ENCODE results near the gene DISC1.
"Not testable (repeated sequence)": the region's sequence is repeated elsewhere in the genome, so short reads cannot be mapped to it uniquely, and the experiment has no call there.

Gene DISC1

GRCh38 chr1:231705806-231706760 is 79.5 kb downstream of the DISC1 start:
- no peak for DNase-seq

DNA sequence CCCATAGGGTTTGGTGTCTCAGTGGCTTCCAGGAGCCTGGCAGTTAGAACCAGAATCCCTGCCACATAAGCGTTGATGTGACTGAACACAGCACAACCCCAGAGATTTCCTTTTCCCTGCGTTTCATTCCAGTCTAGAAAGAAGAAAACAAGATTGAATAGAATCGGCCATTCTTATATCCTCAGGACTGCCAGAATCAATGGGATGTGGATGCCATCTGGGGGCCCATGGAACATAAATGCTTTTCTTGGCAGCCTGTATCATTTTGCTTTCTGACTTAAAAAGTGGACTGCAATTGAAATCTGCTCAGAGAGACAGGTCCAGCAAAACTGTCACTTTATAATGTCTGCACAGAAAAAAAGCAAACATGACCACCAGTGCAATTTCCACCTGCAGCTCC is 80.3 kb downstream of the DISC1 start:
- DNase-seq: no peak

DNA sequence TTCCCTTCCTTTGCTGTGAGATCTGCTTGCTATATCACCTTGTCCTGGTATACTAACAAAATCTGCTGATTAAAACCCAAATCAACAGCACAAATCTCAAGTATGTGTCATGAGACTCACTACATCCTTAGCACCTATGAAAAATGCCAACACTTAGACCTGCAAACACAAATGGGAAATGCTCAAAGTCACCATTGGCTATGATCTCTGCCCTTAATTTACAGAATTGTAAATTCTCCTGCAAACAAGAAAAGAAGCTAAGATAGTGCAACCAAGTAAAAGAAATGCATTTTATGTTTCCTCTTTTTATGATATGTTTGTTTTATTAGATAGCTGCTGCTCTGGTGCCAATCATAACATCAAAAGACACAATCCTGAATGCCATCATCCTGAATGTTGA is 80.8 kb downstream of the DISC1 start:
- no peak for DNase-seq

- DNase-seq: no peak
These were observed 81.8 kb downstream of the DISC1 start for GRCh38 chr1:231708394-231708793.

DNA sequence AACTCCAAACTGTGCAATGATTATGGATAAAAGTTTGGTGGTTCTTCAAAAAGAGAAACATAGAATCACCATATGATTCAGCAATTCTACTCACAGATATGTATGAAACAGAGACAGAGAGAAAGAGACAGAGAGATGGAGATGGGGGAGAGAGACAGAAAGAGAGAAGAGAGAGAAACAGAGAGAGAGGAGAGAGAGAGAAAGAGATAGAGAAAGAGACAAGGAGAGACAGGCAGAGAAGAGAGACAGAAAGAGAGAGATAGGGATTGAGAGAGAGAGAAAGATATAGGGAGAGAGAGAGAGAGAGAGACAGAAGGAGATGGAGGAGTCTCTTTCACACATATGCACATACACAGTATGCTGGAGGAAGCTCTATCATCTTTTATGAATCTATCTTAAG is 87.8 kb downstream of the DISC1 start:
- DNase-seq: no peak

DNA sequence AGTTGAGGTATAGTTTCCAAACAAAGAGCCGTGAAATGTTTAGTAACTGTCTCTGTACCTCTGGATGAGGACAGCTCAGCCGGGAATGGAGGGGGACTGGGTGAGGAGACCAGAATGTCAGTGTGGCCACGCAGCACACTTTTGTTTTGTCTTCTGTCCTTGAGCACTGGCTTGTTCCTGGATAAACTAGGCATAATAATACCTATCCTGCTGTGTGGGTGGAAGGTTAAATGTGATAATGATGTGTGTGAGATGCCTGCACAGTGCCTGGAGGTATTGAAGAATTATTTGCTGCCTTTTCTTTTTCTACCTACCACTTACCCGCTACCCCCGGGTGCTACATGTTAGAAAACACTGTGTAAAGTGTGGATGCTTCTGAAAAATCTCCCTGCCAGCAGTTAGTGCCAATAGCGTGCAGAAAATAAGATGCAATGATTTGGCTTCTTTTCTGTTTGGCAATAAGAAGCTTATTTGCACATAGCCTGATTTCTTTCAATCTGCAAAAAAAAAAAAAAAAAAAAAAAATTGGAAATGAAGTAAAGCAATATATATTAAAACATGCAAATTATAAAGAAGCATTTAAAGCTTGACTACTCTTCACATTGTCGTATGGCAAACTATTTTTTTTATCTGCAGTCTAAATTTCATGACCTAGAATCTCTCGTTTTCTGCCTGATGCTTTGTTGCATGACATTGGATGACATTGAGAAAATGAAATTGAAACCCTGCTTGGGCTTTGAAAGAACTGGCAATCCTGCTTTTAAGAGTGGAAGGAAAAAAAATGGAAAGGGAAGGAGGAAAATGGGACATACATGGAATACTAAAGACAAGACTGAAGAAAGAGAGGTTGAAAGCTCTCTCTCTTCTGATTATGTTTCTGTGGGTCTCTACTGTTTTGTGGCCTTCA is 89.5 kb downstream of the DISC1 start:
- DNase-seq: no peak

GRCh38 chr1:231716879-231717278 is 90.3 kb downstream of the DISC1 start:
- DNase-seq: no peak

DNA sequence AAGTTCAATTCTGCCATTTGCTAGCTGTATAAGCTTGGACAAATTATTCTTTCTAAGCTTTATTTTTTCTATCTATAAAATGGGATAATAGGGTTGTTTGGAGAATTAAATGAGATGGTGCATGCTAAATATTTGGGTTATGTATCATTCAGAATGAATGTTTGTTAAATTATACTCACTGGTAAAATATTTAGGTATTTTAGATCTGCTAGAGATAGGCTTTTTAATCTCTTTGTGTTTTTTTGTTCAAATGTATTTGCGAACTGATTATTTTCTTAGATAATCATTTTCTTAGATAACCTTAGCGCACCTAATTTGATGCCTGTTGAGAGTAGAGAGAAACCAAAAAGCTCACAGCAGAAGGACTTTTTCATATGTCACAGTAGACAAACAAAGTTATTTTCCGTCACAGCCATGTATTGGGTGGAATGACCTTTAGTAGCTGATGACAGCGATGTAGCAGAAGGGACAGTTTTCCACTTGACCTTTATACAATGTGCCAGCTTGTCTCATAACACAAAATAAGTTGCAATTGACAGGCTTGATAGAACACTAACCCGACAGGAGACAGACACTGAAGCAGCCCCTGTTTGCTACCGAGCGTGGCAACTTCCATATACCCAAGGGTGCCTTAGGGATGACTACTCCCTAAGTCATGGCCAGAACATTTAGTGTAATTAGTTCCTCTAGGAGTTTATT is 93.0 kb downstream of the DISC1 start:
- no peak for DNase-seq

DNA sequence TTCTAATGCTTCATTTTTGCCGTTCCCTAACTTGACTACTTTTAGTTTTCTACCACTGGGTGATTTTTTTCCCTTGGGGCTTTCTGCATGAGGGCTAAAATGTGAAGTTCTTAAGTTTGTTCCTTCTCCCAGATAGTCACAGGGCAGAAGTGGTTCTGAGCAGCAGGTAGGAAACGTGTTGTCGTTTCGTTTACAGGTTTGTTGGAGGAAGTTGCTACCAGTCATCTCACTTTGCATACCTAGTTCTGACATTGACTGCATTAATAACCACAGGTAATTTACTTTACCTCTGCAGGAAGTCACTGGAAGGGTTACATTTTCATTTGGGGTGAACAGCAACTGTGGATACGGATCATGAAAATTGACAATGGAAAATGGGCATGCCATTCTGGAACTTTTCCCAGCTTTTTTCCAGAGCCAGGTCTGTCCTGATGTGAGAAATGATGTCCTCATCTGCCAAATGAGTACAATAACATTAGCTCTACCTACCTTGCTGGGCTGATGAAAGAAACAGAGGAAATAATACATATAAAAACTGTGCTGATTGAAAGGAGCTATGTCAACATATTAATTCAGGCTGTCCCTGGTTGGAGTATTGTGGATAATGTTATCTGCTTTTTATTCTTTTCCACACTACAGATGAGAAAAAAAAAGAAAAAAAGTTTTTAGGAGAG is 94.2 kb downstream of the DISC1 start:
- DNase-seq: no peak

- no peak for DNase-seq
These were observed 94.8 kb downstream of the DISC1 start for GRCh38 chr1:231721436-231721835.

- no peak for DNase-seq
These were observed 95.8 kb downstream of the DISC1 start for GRCh38 chr1:231722356-231722755.

- no peak for DNase-seq
These were observed 96.6 kb downstream of the DISC1 start for GRCh38 chr1:231723146-231723545.

GRCh38 chr1:231724041-231724440 is 97.5 kb downstream of the DISC1 start:
- DNase-seq: no peak

- DNase-seq: no peak
These were observed 98.5 kb downstream of the DISC1 start for GRCh38 chr1:231724876-231725647.

- DNase-seq: no peak
These were observed 100.6 kb downstream of the DISC1 start for GRCh38 chr1:231727171-231727570.

GRCh38 chr1:231728987-231729386 is 102.4 kb downstream of the DISC1 start:
- DNase-seq: not testable (repeated sequence)

DNA sequence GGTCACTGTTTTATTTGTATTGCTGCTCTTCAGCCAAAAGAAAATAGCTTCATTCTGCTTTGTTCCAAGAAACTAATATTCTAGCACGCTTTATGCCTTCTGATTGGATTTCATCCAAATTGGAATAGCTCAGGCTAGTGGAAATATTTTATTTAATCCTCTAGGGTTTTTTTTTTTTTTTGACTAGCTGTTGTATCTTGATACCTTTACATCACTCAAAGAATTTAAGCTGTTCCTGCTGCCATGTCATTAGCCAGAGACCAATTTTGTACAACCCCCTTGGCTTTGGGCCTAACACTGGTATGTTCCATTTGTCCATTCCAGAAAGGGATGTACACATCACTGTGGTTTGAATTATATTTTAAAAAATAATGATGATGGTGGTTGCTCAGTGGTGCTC is 103.0 kb downstream of the DISC1 start:
- DNase-seq: no peak

DNA sequence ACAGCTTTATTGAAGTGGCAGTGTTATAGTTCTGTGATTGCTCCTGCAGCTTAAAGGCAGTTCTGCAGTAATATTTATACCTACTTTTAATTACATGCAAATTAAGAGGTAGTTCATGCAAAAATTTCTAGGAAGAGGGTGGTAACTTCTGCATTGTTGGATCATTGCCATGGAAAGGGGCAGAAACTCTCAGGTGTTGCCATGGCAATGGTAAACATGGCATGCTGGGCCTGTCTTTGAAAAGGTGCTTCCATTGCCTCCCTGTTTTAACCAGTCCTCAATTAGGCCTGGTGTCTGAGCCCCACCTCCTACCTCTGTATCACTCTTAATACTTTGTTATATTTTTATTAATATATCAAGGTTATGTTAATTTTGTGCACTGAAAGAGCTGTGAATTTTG is 104.7 kb downstream of the DISC1 start:
- DNase-seq: no peak

DNA sequence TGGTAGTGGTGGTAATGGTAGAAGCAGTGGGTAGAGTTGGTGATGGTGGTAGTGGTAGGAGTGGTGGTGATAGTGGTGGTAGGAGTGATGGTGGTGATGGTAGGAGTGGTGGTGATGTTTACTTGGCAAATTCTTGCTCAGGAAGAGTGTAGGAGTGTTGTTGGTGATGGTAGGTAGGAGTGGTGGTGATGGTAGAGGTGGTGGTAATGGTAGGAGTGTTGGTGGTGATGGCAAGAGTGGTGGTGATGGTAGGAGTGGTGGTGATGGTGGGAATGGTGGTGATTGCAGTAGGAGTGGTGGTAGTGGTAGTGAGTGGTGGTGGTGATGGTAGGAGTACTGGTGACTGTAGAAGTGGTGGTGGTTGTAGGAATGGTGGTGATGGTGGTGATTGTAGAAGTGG is 106.5 kb downstream of the DISC1 start:
- no peak for DNase-seq

GRCh38 chr1:231733672-231734071 is 107.1 kb downstream of the DISC1 start:
- no peak for DNase-seq

GRCh38 chr1:231734417-231734816 is 107.8 kb downstream of the DISC1 start:
- DNase-seq: no peak

DNA sequence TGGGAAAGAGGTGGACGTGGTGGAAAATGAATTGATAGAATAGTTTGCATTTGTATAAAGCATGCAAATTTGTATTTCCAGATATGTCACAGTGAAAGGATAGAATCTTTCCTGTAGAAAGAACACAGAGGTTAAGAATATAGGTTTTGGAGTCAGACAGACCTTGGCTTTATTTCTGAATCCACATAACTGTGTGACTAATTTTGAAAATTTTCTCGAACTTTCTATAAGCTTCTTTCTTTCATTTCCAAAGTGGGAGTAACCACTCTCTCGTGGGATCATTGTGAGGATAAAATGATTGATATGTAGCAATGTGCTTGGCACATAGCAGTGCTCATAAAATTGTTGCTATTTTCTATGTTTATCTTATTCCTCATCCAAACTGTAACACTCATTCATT is 108.8 kb downstream of the DISC1 start:
- no peak for DNase-seq
